Transverse colon (tissue), 3 donors: ENCODE results near the gene BRF1.

ENCODE experiments used
- EP300 ChIP-seq: sonication (generic); formaldehyde crosslinking; IDR thresholded peaks from one replicate; pipeline ENCODE4 v1.6.1; 2017; ENCODE audit warnings: antibody characterized with exemption, low read depth
- POLR2A ChIP-seq: fragments of 450-650 bp; IDR thresholded peaks from one replicate; pipeline ENCODE4 v1.6.1; 2016; ENCODE audit warnings: antibody characterized with exemption, mild to moderate bottlenecking, moderate library complexity
- TF ChIP-seq, protein P1 (sequence below), 5 experiments: fragments of 200-600 bp in 3 of 5; fragments of 450-650 bp in 2 of 5; sonication (generic) in 3 of 5; IDR thresholded peaks; 1 replicate in 2 of 5; 2 replicates in 3 of 5; pipeline ENCODE4 v1.5.1; 2016 to 2017; ENCODE audit warnings: antibody characterized with exemption in 5 of 5, inconsistent platforms in 3 of 5, mild to moderate bottlenecking in 2 of 5, moderate library complexity in 1 of 5

GRCh38 chr14:105292826-105293711, 7.7 kb downstream of the BRF1 start:
- TF ChIP-seq, protein P1, sequence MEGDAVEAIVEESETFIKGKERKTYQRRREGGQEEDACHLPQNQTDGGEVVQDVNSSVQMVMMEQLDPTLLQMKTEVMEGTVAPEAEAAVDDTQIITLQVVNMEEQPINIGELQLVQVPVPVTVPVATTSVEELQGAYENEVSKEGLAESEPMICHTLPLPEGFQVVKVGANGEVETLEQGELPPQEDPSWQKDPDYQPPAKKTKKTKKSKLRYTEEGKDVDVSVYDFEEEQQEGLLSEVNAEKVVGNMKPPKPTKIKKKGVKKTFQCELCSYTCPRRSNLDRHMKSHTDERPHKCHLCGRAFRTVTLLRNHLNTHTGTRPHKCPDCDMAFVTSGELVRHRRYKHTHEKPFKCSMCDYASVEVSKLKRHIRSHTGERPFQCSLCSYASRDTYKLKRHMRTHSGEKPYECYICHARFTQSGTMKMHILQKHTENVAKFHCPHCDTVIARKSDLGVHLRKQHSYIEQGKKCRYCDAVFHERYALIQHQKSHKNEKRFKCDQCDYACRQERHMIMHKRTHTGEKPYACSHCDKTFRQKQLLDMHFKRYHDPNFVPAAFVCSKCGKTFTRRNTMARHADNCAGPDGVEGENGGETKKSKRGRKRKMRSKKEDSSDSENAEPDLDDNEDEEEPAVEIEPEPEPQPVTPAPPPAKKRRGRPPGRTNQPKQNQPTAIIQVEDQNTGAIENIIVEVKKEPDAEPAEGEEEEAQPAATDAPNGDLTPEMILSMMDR (IDR thresholded peaks at IDR 0.05), result no peak
- TF ChIP-seq POLR2A (no peak), EP300 (no peak)
